VCaP (cell line): ENCODE data around the gene BCL2L1.

Experiments used
- H3K27ac ChIP-seq: fragments of 450-650 bp; 2 replicates; pipeline ENCODE4 v1.5.1; 2017
- TF ChIP-seq, protein P1 (sequence below): fragments of 450-650 bp; conservative IDR thresholded peaks from 2 replicates; pipeline ENCODE4 v1.5.1; 2017; ENCODE audit warnings: mild to moderate bottlenecking, moderate library complexity

Gene BCL2L1

DNA sequence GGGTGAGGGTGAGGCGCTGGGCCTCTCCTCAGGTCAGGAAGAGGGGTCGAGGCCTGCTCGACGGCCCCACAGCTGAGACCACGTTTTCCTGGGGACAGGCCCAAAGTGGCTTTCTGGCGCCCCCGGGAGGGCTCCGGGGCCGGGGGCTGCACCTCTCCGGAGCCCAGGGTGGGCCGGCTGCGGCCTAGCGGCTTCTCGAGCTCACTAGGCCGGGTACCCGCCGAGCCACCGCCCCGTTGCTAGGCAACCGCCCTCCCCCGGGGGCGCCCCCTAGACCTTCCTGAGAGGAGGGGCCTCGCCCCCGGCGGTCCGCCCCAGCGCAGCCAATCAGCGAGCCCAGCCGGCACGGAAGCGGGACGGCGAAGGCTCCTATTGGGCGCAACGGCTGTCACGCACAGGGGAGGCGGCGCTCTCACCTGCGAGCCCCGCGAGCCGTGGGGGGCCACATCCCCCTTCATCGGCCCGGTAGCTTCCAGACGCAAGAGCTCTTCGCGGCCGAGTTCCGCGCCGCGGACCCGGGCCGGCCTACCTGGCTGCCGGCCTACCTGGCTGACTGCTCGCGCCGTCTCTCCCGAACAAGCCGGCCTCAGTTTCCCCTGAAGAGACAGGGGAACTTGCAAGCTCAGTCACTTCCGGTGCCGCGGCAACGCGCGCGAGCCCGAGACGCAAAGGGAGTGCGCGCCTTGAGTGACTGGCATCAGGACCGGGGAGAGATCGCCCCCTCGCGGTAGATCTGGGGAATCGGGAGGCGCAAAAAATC lies 831 bp upstream of the BCL2L1 start:
- peak overlapping the region; percentile 100 for H3K27ac ChIP-seq
- TF ChIP-seq, protein P1, sequence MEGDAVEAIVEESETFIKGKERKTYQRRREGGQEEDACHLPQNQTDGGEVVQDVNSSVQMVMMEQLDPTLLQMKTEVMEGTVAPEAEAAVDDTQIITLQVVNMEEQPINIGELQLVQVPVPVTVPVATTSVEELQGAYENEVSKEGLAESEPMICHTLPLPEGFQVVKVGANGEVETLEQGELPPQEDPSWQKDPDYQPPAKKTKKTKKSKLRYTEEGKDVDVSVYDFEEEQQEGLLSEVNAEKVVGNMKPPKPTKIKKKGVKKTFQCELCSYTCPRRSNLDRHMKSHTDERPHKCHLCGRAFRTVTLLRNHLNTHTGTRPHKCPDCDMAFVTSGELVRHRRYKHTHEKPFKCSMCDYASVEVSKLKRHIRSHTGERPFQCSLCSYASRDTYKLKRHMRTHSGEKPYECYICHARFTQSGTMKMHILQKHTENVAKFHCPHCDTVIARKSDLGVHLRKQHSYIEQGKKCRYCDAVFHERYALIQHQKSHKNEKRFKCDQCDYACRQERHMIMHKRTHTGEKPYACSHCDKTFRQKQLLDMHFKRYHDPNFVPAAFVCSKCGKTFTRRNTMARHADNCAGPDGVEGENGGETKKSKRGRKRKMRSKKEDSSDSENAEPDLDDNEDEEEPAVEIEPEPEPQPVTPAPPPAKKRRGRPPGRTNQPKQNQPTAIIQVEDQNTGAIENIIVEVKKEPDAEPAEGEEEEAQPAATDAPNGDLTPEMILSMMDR: peak; percentile 99

DNA sequence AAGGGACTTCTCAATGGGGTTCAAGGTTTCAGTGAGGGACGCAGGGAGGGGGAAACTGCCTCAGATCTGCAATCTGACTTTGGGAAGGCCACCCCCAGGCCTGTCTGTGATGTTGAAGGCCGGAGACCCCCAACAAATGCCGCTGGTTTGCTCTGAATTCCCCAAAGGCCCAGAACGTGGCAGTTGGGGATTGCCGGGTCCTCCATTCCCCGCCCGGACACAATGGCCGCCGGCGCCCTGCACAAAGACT lies 326 bp upstream of the BCL2L1 start:
- peak overlapping the region; percentile 100 for H3K27ac ChIP-seq
- TF ChIP-seq, protein P1: no peak

DNA sequence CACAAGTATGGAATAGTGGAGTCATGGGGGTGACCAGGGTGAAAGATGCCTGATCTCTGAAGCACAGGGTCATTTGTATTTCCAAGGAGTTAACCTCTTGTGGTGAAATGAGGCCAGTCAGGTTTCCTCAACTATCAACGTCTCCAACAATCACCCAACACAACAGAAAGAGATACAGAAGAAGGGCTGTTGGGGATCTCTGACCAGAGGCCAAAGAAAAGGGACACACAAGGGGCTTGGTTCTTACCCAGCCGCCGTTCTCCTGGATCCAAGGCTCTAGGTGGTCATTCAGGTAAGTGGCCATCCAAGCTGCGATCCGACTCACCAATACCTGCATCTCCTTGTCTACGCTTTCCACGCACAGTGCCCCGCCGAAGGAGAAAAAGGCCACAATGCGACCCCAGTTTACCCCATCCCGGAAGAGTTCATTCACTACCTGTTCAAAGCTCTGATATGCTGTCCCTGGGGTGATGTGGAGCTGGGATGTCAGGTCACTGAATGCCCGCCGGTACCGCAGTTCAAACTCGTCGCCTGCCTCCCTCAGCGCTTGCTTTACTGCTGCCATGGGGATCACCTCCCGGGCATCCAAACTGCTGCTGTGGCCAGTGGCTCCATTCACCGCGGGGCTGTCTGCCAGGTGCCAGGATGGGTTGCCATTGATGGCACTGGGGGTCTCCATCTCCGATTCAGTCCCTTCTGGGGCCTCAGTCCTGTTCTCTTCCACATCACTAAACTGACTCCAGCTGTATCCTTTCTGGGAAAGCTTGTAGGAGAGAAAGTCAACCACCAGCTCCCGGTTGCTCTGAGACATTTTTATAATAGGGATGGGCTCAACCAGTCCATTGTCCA lies 1.0 kb downstream of the BCL2L1 start:
- H3K27ac ChIP-seq: peak overlapping the region; percentile 100
- TF ChIP-seq, protein P1: no peak

DNA sequence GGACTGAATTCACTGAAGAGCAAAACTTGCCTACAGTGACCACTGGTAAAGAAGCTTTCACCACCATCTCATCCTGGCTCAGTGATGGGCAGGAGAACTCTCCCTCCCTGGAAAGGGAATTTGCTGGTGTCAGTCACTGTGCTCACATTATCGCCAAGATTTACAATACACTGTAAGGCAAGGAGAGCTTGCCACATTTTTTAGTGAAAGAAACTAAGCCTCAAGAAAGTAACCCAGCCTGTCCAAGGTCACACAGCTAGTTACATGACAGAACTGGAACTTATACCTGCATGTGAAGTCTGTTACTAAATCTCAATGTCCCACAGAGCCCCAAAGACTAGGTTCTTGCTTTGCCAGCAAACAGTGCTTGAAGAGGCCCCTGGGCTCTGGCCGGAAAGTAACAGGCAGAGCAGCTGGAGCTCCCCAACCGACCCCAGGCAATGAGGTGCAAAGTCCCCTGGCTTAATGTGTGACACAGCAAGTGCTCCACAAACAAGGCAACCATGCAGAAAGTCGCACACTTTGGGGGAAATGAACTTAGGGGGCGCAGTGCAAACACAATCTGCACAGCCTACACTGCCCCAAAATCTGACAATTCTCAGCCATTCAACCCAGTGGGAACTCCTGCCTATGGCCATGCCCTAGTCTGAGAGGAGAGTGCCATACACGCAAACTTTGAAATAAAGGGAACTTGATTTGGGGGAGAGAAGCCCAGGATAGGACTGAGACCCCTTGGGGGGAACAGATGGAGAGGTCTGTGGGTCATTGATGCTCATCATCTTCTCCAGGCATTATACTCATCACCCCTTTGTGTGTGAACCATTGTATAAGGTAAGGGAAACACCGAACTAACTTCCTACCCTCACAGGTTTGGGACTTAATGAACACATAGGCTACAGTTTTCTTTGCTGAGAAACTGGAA lies 1.9 kb downstream of the BCL2L1 start:
- TF ChIP-seq, protein P1: no peak
- H3K27ac ChIP-seq: peak overlapping the region; percentile 100

DNA sequence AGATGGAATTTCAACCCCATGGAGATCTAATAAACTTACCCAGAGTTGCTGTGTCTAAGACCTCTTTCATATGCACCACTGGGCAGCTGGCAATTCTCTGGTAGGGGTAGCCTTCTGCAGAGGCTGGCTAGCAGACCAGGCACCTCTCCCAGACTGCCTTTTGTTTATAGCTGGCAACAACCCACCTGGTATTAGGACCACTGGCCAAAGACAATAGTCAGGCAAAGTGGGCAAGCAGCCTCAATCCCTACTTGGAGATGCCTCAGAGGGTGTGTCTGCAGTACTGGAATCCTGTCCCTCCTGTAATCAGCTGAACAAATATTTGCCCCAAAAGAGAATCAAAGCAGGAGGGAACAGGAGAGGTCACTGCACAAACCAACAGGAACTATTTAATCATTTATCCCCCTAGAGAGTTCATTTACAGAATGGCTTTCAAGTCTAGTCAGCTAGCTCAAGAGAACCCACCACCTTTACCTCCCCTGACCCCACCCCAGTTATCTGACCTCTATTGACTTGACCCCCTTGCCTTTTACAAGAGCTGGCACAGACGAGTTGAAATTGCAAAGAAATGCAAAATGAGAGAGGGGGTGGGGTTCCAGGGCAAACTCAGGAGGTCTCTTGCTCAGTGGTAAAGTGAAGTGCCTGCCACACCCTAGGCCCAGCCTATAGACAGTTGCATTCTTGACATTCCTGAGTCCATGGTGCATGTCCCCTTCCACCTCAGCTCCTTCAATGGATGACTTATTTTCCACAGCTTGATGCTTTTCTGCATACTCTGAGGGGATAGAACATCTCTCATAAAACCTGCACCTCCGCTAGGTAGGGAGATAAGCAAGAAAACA lies 2.8 kb downstream of the BCL2L1 start:
- H3K27ac ChIP-seq: peak overlapping the region; percentile 100
- TF ChIP-seq, protein P1: no peak

DNA sequence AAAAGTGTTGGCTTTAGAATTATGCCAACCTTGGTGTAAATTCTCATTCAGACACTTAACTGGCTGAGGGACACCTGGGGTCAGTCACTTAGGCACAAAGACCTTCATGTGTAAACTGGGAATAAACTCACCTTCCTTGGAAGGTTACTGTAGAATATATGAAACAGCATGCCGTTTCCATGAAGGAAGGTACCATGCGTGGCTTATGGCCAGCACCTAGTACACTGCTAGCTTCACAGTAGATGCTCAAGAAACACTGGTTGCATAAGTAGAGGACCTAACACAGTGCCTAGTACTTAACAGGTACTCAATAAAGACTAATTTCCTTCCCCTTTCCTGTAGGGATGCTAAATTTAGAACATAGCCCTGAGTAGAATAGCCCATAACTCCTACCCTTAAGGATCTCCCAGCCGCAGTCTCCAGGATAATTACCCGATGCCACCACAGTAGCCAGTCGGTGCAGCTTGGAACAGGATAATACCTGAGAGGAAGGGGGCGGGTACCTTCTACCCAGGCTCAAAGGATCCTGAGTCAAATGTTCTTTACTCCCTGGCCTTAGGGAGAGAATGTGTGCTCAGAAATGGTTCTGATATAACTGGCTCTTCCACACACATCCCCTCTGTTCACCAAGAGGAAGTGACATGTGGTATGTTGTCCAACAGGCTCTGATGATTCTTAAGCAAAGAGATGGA lies 3.6 kb downstream of the BCL2L1 start:
- peak overlapping the region; percentile 100 for H3K27ac ChIP-seq
- TF ChIP-seq, protein P1: no peak
